Thyroid gland (tissue), 4 donors: Measurements from ENCODE around the gene MEIOSIN.

ENCODE experiments used
- POLR2A ChIP-seq, 2 donors: fragments of 450-650 bp; IDR thresholded peaks; one replicate each; pipeline ENCODE4 v1.6.1; 2017; ENCODE audit warnings: antibody characterized with exemption in 2 of 2, mild to moderate bottlenecking in 2 of 2, moderate library complexity in 1 of 2
- TF ChIP-seq, protein P1 (sequence below), 6 experiments: fragments of 200-600 bp in 3 of 6; fragments of 450-650 bp in 3 of 6; sonication (generic) in 3 of 6; IDR thresholded peaks; one replicate each; pipeline ENCODE4 v1.5.1; 2016 to 2019; ENCODE audit warnings: antibody characterized with exemption in 6 of 6, mild to moderate bottlenecking in 2 of 6, inconsistent platforms in 1 of 6, moderate library complexity in 1 of 6

DNA sequence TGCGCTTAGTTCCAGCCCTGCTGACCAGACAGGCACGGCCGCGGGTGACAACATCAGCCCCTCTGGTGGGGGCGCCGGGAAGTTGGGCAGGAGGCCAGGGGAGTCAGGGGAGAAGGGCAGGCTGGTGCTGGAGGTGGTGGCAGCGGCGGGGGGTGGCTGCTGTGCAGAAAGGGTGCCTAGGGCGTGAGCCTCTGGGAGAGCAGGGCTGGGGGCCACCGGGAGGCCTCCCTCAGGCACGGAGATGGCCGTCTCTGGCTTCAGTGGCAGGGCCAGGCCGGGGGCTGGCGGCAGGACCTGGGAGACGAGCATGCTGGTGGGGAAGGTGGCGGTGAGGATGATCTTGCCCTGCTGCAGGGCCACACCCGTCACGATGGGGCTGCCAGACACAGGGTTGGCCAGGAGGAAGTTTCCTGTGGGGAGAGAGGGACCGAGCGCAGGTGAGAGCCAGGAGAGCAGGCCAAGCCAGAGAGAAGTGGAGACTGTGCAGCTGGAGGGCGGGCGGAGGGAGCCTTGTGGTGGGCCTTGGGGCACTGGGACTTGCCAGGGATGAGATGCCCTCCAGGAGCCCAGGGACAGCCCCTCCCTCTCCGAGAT is 32.6 kb downstream of the MEIOSIN start:
- TF ChIP-seq, protein P1, sequence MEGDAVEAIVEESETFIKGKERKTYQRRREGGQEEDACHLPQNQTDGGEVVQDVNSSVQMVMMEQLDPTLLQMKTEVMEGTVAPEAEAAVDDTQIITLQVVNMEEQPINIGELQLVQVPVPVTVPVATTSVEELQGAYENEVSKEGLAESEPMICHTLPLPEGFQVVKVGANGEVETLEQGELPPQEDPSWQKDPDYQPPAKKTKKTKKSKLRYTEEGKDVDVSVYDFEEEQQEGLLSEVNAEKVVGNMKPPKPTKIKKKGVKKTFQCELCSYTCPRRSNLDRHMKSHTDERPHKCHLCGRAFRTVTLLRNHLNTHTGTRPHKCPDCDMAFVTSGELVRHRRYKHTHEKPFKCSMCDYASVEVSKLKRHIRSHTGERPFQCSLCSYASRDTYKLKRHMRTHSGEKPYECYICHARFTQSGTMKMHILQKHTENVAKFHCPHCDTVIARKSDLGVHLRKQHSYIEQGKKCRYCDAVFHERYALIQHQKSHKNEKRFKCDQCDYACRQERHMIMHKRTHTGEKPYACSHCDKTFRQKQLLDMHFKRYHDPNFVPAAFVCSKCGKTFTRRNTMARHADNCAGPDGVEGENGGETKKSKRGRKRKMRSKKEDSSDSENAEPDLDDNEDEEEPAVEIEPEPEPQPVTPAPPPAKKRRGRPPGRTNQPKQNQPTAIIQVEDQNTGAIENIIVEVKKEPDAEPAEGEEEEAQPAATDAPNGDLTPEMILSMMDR (IDR thresholded peaks at IDR 0.05), result no peak
- TF ChIP-seq POLR2A (IDR thresholded peaks at IDR 0.05), result no peak
